ENCODE results near the gene PDZD2. TPM values are rescaled to one million over a fixed set of nuclear protein-coding genes. Genes with fewer than 3 reads are reported as not detected.

Gene PDZD2
- total and polyA plus RNA-seq, 2 donors (not counting 3 experiments of a cell fraction or from before 2014, with no cell fraction given) = 0.66 to 6.9 TPM

GRCh38 chr5:31768784-31769183 is 129.9 kb downstream of the PDZD2 start:
- DNase-seq (ENCODE audit: low read depth, low spot score) (no peak), FAIRE-seq (no peak)
- H3K4me3 ChIP-seq (replicated peaks in 1 of 3; ENCODE audit: insufficient read depth in 1 of 3, low read depth in 1 of 3, low read length in 3 of 3) = no peak overlapping the region
- no peaks in the 10 kb centered on the region for H3K9me1 ChIP-seq (replicated peaks; ENCODE audit: control insufficient read depth, extremely low read depth, insufficient read depth, low read length)
- no peak overlapping the region for H3K9ac ChIP-seq (replicated peaks; ENCODE audit: extremely low read depth, insufficient read depth, low read length)
- CTCF ChIA-PET = no interaction called here
- no peaks in the 10 kb centered on the region for H3K79me2 ChIP-seq (ENCODE audit: control insufficient read depth, insufficient read depth, low read length)
- no peaks in the 10 kb centered on the region for H3K36me3 ChIP-seq (ENCODE audit: control insufficient read depth in 2 of 2, extremely low read depth in 1 of 2, insufficient read depth in 2 of 2, low read length in 2 of 2)
- POLR2A ChIA-PET = no interaction called here
- no peaks in the 10 kb centered on the region for H3K4me1 ChIP-seq (ENCODE audit: control insufficient read depth, extremely low read depth, insufficient read depth, low read length)
- TF ChIP-seq MYC (IDR thresholded peaks at IDR 0.05; ENCODE audit: low read depth, low read length) (no peak), FOS (IDR thresholded peaks at IDR 0.05; ENCODE audit: borderline replicate concordance, insufficient read depth, low read length) (no peak), EZH2 (IDR thresholded peaks at IDR 0.05; ENCODE audit: borderline replicate concordance, low read depth, low read length, severe bottlenecking) (no peak), CTCF (IDR thresholded peaks at IDR 0.05; ENCODE audit: extremely low read depth in 1 of 2, insufficient read depth in 1 of 2, low read depth in 1 of 2, low read length in 2 of 2) (no peak), GATA2 (IDR thresholded peaks at IDR 0.05; ENCODE audit: insufficient read depth, insufficient read length, low read depth, low read length) (no peak), JUN (IDR thresholded peaks at IDR 0.05; ENCODE audit: borderline replicate concordance, insufficient read depth, insufficient read length, low read depth) (no peak), POLR2A (IDR thresholded peaks at IDR 0.05; ENCODE audit: low read depth, low read length) (no peak), MAX (IDR thresholded peaks at IDR 0.05; ENCODE audit: insufficient read depth, insufficient read length) (no peak), POLR2AphosphoS5 (IDR thresholded peaks at IDR 0.05; ENCODE audit: insufficient read depth, low read depth, low read length) (no peak)
- no peaks in the 10 kb centered on the region for H4K20me1 ChIP-seq (replicated peaks; ENCODE audit: control insufficient read depth, extremely low read depth, insufficient read depth, low read length)
- H3K9me3 ChIP-seq (replicated peaks; ENCODE audit: control insufficient read depth, insufficient read depth, low read length) = no peaks in the 10 kb centered on the region
- H3K27me3 ChIP-seq (ENCODE audit: control insufficient read depth in 2 of 2, insufficient read depth in 2 of 2, low read length in 2 of 2) = no peaks in the 10 kb centered on the region
- intact Hi-C loops (cut with micrococcal nuclease) = no loop called here
- no peak overlapping the region for H3K4me2 ChIP-seq (ENCODE audit: insufficient read depth, low read length)
- no TSS peak for BruUV-seq (replicated peaks)
- H3K27ac ChIP-seq (ENCODE audit: insufficient read depth, low read depth, low read length) = no peak overlapping the region
- dilution Hi-C loops (cut with MboI; ENCODE audit: extremely low pct_ligation_motif_present, low sequenced_read_pairs) = no loop called here
- H2AFZ ChIP-seq (ENCODE audit: low read depth, low read length) = no peak overlapping the region

Measured in endothelial cell of umbilical vein (primary cell).